GM18858 (cell line): ENCODE data around the gene PTPRM.
"Not testable (repeated sequence)": the region's sequence is repeated elsewhere in the genome, so short reads cannot be mapped to it uniquely, and the experiment has no call there.

Experiments
- ATAC-seq: cut with Tn5 transposase; IDR thresholded peaks from one replicate; pipeline ENCODE4 v1.9.1; 2021; ENCODE audit not compliant: unreplicated experiment

The PTPRM gene

GRCh38 chr18:7926526-7926925, 359.4 kb downstream of the PTPRM start:
- no peak for ATAC-seq

- ATAC-seq, result no peak
These were observed 360.0 kb downstream of the PTPRM start for GRCh38 chr18:7927119-7927518.

GRCh38 chr18:7931763-7932162, 364.6 kb downstream of the PTPRM start:
- no peak for ATAC-seq

GRCh38 chr18:7937268-7937667, 370.2 kb downstream of the PTPRM start:
- no peak for ATAC-seq

- ATAC-seq, result no peak
These were observed 372.4 kb downstream of the PTPRM start for GRCh38 chr18:7939521-7939920.

- ATAC-seq, result no peak
These were observed 373.3 kb downstream of the PTPRM start for GRCh38 chr18:7940379-7940778.

- no peak for ATAC-seq
These were observed 373.9 kb downstream of the PTPRM start for GRCh38 chr18:7940971-7941370.

GRCh38 chr18:7941533-7941932, 374.4 kb downstream of the PTPRM start:
- no peak for ATAC-seq

- ATAC-seq, result no peak
These were observed 378.8 kb downstream of the PTPRM start for GRCh38 chr18:7945882-7946281.

GRCh38 chr18:7946734-7947377, 379.7 kb downstream of the PTPRM start:
- ATAC-seq, result no peak

- no peak for ATAC-seq
These were observed 383.4 kb downstream of the PTPRM start for GRCh38 chr18:7950380-7951136.

- peak; percentile 97 for ATAC-seq
These were observed 386.2 kb downstream of the PTPRM start for GRCh38 chr18:7953095-7953958.

GRCh38 chr18:7954238-7954637, 387.1 kb downstream of the PTPRM start:
- no peak for ATAC-seq

- no peak for ATAC-seq
These were observed 388.1 kb downstream of the PTPRM start for GRCh38 chr18:7955175-7955574.

GRCh38 chr18:7957297-7957696, 390.2 kb downstream of the PTPRM start:
- no peak for ATAC-seq

- ATAC-seq, result peak; percentile 71
These were observed 391.2 kb downstream of the PTPRM start for GRCh38 chr18:7958081-7958896.

- ATAC-seq, result no peak
These were observed 391.7 kb downstream of the PTPRM start for GRCh38 chr18:7958897-7959146.

- ATAC-seq, result not testable (repeated sequence)
These were observed 399.6 kb downstream of the PTPRM start for GRCh38 chr18:7966682-7967081.

- ATAC-seq, result no peak
These were observed 407.2 kb downstream of the PTPRM start for GRCh38 chr18:7974200-7974874.

GRCh38 chr18:7977897-7978296, 410.8 kb downstream of the PTPRM start:
- no peak for ATAC-seq

GRCh38 chr18:7978834-7979233, 411.7 kb downstream of the PTPRM start:
- ATAC-seq, result no peak
